Neural cell (in vitro differentiated cells): ENCODE measurements around the gene ZNF385D. TPM values are rescaled to one million over a fixed set of nuclear protein-coding genes. Genes with fewer than 3 reads are reported as not detected.
"Not testable (repeated sequence)": the region's sequence is repeated elsewhere in the genome, so short reads cannot be mapped to it uniquely, and the experiment has no call there.

ENCODE experiments used
- H2AFZ ChIP-seq: fragments of 200-600, 300-800 bp; sonication (generic), shearing (Covaris generic); 2 replicates; pipeline ENCODE4 v1.6.0; 2014; ENCODE audit warnings: low read depth, mild to moderate bottlenecking, antibody characterized with exemption, low read length, moderate library complexity
- H3F3A ChIP-seq: fragments of 200-600 bp; shearing (Covaris generic); 2 replicates; pipeline ENCODE4 v1.6.1; 2016; ENCODE audit warnings: mild to moderate bottlenecking, moderate library complexity, mixed read lengths, antibody characterized with exemption, low read length; ENCODE audit not compliant: insufficient read depth, poor library complexity, severe bottlenecking
- H3K27ac ChIP-seq: fragments of 200-600, 300-800 bp; sonication (generic), shearing (Covaris generic); 2 replicates; pipeline ENCODE4 v1.5.1; 2014; ENCODE audit warnings: mild to moderate bottlenecking, low read length, moderate library complexity
- H3K27me3 ChIP-seq: fragments of 300-800, 200-600 bp; sonication (generic), shearing (Covaris generic); 2 replicates; pipeline ENCODE4 v1.6.0; 2014; ENCODE audit warnings: mild to moderate bottlenecking, low read depth, low read length, moderate library complexity; ENCODE audit not compliant: insufficient read depth
- H3K36me3 ChIP-seq: fragments of 300-800, 200-600 bp; sonication (generic), shearing (Covaris generic); 2 replicates; pipeline ENCODE4 v1.5.1; 2014; ENCODE audit warnings: mild to moderate bottlenecking, antibody characterized with exemption, low read length, moderate library complexity; ENCODE audit not compliant: insufficient read depth
- H3K4me2 ChIP-seq: fragments of 300-800, 200-600 bp; sonication (generic), shearing (Covaris generic); 2 replicates; pipeline ENCODE4 v1.6.0; 2014; ENCODE audit warnings: mild to moderate bottlenecking, low read length
- H3K4me3 ChIP-seq: fragments of 300-800, 200-600 bp; sonication (generic), shearing (Covaris generic); 2 replicates; pipeline ENCODE4 v1.5.1; 2014; ENCODE audit warnings: mild to moderate bottlenecking, low read length, moderate library complexity
- H3K79me2 ChIP-seq: fragments of 200-600 bp; shearing (Covaris generic); replicated peaks from 2 replicates; pipeline ENCODE4 v1.6.0; 2014; ENCODE audit warnings: mild to moderate bottlenecking, low read length, moderate library complexity; ENCODE audit not compliant: insufficient read depth
- H3K9ac ChIP-seq: fragments of 300-800, 200-600 bp; sonication (generic), shearing (Covaris generic); 2 replicates; pipeline ENCODE4 v1.6.1; 2016; ENCODE audit warnings: mild to moderate bottlenecking, low read length, mixed read lengths
- H3K9me2 ChIP-seq: fragments of 200-600 bp; shearing (Covaris generic); 2 replicates; pipeline ENCODE4 v1.6.1; 2016; ENCODE audit warnings: mild to moderate bottlenecking, low read length, mixed read lengths; ENCODE audit not compliant: insufficient read depth
- H3K9me3 ChIP-seq: fragments of 200-600, 300-800 bp; sonication (generic), shearing (Covaris generic); 2 replicates; pipeline ENCODE4 v1.6.1; 2016; ENCODE audit warnings: mild to moderate bottlenecking, mixed run types, low read length, moderate library complexity, mixed read lengths
- H4K20me1 ChIP-seq: fragments of 200-600 bp; shearing (Covaris generic); 2 replicates; pipeline ENCODE4 v1.6.1; 2016; ENCODE audit warnings: mild to moderate bottlenecking, mixed run types; ENCODE audit not compliant: insufficient read depth
- CTCF ChIP-seq: fragments of 450-650 bp; IDR thresholded peaks from 2 replicates; pipeline ENCODE4 v1.5.1; 2014; ENCODE audit warnings: antibody characterized with exemption, mild to moderate bottlenecking, moderate library complexity; ENCODE audit not compliant: poor library complexity, severe bottlenecking
- EP300 ChIP-seq: fragments of 450-650 bp; conservative IDR thresholded peaks from 2 replicates; pipeline ENCODE4 v1.6.1; 2014; ENCODE audit warnings: antibody characterized with exemption, mild to moderate bottlenecking, moderate library complexity; ENCODE audit not compliant: poor library complexity, severe bottlenecking
- EZH2 ChIP-seq: fragments of 200-600, 300-800 bp; shearing (Covaris generic), sonication (generic); IDR thresholded peaks from 2 replicates; pipeline ENCODE4 v1.6.1; 2014; ENCODE audit warnings: antibody characterized with exemption, low read length, borderline replicate concordance, mild to moderate bottlenecking; ENCODE audit not compliant: insufficient read depth, poor library complexity, severe bottlenecking
- MXI1 ChIP-seq: fragments of 450-650 bp; conservative IDR thresholded peaks from 2 replicates; pipeline ENCODE4 v1.6.1; 2014; ENCODE audit warnings: antibody characterized with exemption, mild to moderate bottlenecking; ENCODE audit not compliant: poor library complexity, severe bottlenecking
- POLR2AphosphoS5 ChIP-seq: IDR thresholded peaks from 2 replicates; pipeline ENCODE4 v1.6.1; 2012
- RAD21 ChIP-seq: fragments of 450-650 bp; conservative IDR thresholded peaks from 2 replicates; pipeline ENCODE4 v1.6.1; 2014; ENCODE audit warnings: antibody characterized with exemption, mild to moderate bottlenecking, moderate library complexity
- REST ChIP-seq: IDR thresholded peaks from 2 replicates; pipeline ENCODE4 v1.6.1; 2012; ENCODE audit warnings: borderline replicate concordance
- SMC3 ChIP-seq: fragments of 450-650 bp; conservative IDR thresholded peaks from 2 replicates; pipeline ENCODE4 v1.6.1; 2014; ENCODE audit warnings: antibody characterized with exemption, mild to moderate bottlenecking, moderate library complexity; ENCODE audit not compliant: poor library complexity
- TAF1 ChIP-seq: IDR thresholded peaks from 2 replicates; pipeline ENCODE4 v1.6.1; 2012; ENCODE audit warnings: low read depth
- polyA plus RNA-seq: library from polyadenylated mRNA; depleted of rRNA; stranded (reverse); fragments of >200 nt; gene quantifications from 2 replicates; pipeline ENCODE4 v1.2.3, GENCODE V29; 2014

ZNF385D gene
- polyA plus RNA-seq, 1 donor from 2014 or later = 3.4 TPM

GRCh38 chr3:21502656-21503055 lies 248.4 kb downstream of the ZNF385D start:
- no peak overlapping the region for H3K27ac ChIP-seq
- H3K36me3 ChIP-seq = no peaks in the 10 kb centered on the region
- no peak overlapping the region for H3K4me2 ChIP-seq
- no peaks in the 10 kb centered on the region for H3K27me3 ChIP-seq
- H3K9me2 ChIP-seq = no peaks in the 10 kb centered on the region
- no peaks in the 10 kb centered on the region for H3K9me3 ChIP-seq
- H4K20me1 ChIP-seq = no peaks in the 10 kb centered on the region
- H3F3A ChIP-seq = no peaks in the 10 kb centered on the region
- TF ChIP-seq REST = no peak
- TF ChIP-seq EZH2 = no peak
- no peak for TF ChIP-seq EP300
- TF ChIP-seq POLR2AphosphoS5 = no peak
- no peak for TF ChIP-seq MXI1
- no peak for TF ChIP-seq CTCF
- no peak for TF ChIP-seq TAF1
- TF ChIP-seq RAD21 = no peak
- no peak for TF ChIP-seq SMC3
- H3K4me3 ChIP-seq = no peak overlapping the region
- H3K79me2 ChIP-seq = no peaks in the 10 kb centered on the region
- no peak overlapping the region for H3K9ac ChIP-seq
- no peak overlapping the region for H2AFZ ChIP-seq

- Histone ChIP-seq H3F3A (no peaks in the 10 kb centered on the region), H3K79me2 (no peaks in the 10 kb centered on the region), H4K20me1 (no peaks in the 10 kb centered on the region), H3K9me3 (no peaks in the 10 kb centered on the region), H2AFZ (no peak overlapping the region), H3K9me2 (no peaks in the 10 kb centered on the region), H3K9ac (no peak overlapping the region), H3K4me2 (no peak overlapping the region), H3K36me3 (no peaks in the 10 kb centered on the region), H3K27me3 (no peaks in the 10 kb centered on the region), H3K27ac (no peak overlapping the region), H3K4me3 (no peak overlapping the region)
- TF ChIP-seq EP300 = no peak
- TF ChIP-seq RAD21 = no peak
- TF ChIP-seq TAF1 = no peak
- TF ChIP-seq REST = no peak
- TF ChIP-seq SMC3 = no peak
- no peak for TF ChIP-seq CTCF
- TF ChIP-seq MXI1 = no peak
- no peak for TF ChIP-seq EZH2
Measured at GRCh38 chr3:21500834-21501233, 250.2 kb downstream of the ZNF385D start.

GRCh38 chr3:21490671-21491070 lies 260.3 kb downstream of the ZNF385D start:
- H3K36me3 ChIP-seq, H2AFZ ChIP-seq, H3K79me2 ChIP-seq, H3K27ac ChIP-seq, H3K9me2 ChIP-seq, H3K9me3 ChIP-seq, H3K4me3 ChIP-seq, H4K20me1 ChIP-seq, H3K9ac ChIP-seq, H3K4me2 ChIP-seq, H3K27me3 ChIP-seq, H3F3A ChIP-seq: not testable (repeated sequence)
